Loucy (cell line): ENCODE measurements around the gene OR4B1.

Source experiments
- EZH2phosphoT487 ChIP-seq: fragments of 200-600 bp; IDR thresholded peaks from 2 replicates; pipeline ENCODE4 v1.6.1; 2018; ENCODE audit warnings: antibody characterized with exemption, mild to moderate bottlenecking, moderate library complexity, borderline replicate concordance
- TF ChIP-seq, protein P1 (sequence below): fragments of 200-600 bp; sonication (generic); conservative IDR thresholded peaks from 2 replicates; pipeline ENCODE4 v1.5.1; 2014; ENCODE audit warnings: mild to moderate bottlenecking, antibody characterized with exemption, low read length

DNA sequence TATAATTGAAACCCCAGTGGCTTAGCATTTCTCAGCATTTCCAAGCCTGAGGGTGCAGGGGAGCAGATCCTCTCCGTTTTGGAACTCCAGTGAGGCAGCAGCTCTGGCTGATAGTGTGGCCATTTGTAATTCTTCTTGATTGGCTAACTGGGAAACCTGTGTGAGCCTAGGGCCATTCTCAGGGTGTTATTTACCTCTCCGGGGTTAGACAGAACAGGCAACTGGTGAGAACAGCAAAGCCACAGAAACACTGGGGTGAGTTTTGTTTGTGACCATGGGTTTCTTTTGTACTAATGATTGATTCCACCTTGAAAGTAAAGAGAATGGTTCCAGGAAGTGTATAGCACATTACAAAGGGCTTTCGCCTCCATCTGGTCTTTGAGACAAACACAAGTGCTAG is 25.9 kb downstream of the OR4B1 start:
- TF ChIP-seq, protein P1, sequence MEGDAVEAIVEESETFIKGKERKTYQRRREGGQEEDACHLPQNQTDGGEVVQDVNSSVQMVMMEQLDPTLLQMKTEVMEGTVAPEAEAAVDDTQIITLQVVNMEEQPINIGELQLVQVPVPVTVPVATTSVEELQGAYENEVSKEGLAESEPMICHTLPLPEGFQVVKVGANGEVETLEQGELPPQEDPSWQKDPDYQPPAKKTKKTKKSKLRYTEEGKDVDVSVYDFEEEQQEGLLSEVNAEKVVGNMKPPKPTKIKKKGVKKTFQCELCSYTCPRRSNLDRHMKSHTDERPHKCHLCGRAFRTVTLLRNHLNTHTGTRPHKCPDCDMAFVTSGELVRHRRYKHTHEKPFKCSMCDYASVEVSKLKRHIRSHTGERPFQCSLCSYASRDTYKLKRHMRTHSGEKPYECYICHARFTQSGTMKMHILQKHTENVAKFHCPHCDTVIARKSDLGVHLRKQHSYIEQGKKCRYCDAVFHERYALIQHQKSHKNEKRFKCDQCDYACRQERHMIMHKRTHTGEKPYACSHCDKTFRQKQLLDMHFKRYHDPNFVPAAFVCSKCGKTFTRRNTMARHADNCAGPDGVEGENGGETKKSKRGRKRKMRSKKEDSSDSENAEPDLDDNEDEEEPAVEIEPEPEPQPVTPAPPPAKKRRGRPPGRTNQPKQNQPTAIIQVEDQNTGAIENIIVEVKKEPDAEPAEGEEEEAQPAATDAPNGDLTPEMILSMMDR: no peak
- TF ChIP-seq EZH2phosphoT487: no peak
